Kidney tubule cell (primary cell): ENCODE data around the gene SLX4.
"Not testable (repeated sequence)": the region's sequence is repeated elsewhere in the genome, so short reads cannot be mapped to it uniquely, and the experiment has no call there.

Source experiments
- DNase-seq: peaks from one replicate; pipeline ENCODE4 v3.0.0-alpha.2; 2018; ENCODE audit warnings: low spot score

Gene SLX4, protein sequence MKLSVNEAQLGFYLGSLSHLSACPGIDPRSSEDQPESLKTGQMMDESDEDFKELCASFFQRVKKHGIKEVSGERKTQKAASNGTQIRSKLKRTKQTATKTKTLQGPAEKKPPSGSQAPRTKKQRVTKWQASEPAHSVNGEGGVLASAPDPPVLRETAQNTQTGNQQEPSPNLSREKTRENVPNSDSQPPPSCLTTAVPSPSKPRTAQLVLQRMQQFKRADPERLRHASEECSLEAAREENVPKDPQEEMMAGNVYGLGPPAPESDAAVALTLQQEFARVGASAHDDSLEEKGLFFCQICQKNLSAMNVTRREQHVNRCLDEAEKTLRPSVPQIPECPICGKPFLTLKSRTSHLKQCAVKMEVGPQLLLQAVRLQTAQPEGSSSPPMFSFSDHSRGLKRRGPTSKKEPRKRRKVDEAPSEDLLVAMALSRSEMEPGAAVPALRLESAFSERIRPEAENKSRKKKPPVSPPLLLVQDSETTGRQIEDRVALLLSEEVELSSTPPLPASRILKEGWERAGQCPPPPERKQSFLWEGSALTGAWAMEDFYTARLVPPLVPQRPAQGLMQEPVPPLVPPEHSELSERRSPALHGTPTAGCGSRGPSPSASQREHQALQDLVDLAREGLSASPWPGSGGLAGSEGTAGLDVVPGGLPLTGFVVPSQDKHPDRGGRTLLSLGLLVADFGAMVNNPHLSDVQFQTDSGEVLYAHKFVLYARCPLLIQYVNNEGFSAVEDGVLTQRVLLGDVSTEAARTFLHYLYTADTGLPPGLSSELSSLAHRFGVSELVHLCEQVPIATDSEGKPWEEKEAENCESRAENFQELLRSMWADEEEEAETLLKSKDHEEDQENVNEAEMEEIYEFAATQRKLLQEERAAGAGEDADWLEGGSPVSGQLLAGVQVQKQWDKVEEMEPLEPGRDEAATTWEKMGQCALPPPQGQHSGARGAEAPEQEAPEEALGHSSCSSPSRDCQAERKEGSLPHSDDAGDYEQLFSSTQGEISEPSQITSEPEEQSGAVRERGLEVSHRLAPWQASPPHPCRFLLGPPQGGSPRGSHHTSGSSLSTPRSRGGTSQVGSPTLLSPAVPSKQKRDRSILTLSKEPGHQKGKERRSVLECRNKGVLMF (N-terminal part only)

DNA sequence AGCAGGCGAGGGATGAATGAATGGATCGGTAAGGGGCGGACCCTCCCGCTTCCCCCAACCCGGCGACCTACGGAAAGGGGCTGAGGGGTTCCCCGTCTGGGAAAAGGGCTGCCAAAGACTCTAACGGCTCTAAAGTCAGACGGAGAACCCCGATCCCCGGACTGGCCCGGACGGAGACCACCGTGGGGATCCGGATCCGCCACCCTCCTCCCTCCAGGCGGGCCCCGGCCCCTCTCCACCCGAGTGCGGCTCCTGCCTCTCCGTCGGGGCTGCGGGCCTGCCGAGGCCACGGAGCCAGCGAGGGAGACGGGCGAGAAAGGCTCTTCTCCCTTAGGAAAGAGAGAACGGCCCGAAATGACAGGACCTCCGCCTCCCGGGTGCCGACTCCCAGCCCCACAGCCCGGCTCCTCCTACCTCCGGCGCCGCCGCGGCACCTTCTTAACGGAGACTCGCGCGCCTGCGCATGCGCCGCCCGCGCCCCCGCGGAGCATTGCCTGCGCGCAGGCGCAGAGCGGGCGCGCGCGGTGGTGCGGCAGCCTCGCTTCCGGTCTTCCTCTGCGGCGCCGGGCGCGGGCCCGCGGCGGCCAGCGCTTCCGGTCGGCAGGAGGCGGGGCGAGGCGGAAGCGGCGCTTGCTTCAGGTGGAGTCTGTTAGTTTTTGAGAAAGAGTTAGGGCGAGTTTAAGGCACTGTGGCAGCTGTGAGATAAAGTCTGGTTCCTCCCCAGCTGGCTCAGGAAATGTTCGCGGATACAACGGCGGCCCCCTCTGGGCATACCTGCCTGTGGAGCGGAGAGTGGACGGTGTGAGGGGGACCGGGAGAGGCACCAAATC lies at the start of gene SLX4:
Gene SLX4, minus strand, starts transcription at position 461 of the 830 bp plus-strand sequence. CDS start 2,642 bp downstream, outside the sequence.
- peak; percentile 96 for DNase-seq

DNA sequence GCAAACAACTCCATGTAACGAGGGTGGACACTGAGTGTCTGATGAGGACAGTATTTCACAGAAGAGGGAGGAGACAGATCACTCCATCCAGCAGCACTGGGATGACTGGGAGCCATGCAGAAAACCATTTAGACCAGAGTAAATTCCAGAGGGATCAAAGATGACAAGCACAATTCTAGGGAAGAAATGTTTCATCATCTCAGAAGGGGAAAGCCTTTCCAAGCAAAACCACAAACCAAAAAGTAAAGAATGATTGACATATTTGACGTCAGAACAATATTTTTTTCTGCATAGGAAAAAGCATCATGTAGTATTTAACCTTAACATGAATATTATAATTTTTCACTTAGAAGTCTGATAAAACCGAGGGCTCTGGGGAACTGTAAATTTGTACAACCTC lies 47.8 kb upstream of the SLX4 start:
- no peak for DNase-seq

DNA sequence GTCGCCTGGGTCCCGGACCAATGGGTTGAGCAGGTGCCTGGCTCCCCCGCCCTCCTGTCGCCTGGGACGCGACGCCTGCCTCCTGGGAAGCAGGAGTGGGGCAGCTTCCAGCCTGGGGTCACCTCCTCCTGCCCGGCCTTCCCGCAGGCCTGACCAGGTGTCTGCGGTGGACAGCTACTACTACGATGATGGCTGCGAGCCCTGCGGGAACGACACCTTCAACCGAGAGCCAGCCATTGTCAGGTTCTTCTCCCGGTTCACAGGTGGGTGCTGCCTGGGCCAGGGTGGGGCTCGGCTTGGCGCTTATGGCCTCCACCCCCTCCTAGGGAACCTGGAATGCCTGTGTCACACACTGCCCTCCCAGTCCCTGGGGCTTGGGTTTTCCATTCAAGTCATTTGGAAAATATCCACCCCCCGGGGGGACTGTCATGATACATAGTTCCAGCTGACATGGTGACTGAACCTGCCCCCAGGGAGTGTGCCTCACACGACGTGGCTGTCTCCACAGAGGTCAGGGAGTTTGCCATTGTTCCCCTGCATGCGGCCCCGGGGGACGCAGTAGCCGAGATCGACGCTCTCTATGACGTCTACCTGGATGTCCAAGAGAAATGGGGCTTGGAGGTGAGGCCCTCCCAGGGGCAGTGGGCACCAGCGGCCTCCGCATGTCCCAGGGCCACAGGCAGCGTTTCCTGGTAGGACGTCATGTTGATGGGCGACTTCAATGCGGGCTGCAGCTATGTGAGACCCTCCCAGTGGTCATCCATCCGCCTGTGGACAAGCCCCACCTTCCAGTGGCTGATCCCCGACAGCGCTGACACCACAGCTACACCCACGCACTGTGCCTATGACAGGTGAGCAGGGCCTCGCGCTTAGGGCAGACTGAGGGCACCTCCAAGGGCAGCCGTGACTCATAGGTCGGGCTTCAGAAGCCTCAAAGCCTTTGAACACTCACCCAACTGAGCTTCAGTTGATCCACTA lies 45.4 kb upstream of the SLX4 start:
- peak; percentile 72 for DNase-seq

DNA sequence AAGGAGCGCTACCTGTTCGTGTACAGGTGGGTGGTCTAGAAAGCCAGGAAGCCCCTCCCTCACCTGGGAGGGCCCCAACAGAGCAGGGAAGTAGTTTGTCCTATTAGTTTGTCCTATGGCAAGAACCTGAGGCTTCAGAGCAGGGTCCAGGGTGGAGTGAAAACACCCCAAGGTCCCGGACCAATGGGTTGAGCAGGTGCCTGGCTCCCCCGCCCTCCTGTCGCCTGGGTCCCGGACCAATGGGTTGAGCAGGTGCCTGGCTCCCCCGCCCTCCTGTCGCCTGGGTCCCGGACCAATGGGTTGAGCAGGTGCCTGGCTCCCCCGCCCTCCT lies 44.7 kb upstream of the SLX4 start:
- DNase-seq, result not testable (repeated sequence)

DNA sequence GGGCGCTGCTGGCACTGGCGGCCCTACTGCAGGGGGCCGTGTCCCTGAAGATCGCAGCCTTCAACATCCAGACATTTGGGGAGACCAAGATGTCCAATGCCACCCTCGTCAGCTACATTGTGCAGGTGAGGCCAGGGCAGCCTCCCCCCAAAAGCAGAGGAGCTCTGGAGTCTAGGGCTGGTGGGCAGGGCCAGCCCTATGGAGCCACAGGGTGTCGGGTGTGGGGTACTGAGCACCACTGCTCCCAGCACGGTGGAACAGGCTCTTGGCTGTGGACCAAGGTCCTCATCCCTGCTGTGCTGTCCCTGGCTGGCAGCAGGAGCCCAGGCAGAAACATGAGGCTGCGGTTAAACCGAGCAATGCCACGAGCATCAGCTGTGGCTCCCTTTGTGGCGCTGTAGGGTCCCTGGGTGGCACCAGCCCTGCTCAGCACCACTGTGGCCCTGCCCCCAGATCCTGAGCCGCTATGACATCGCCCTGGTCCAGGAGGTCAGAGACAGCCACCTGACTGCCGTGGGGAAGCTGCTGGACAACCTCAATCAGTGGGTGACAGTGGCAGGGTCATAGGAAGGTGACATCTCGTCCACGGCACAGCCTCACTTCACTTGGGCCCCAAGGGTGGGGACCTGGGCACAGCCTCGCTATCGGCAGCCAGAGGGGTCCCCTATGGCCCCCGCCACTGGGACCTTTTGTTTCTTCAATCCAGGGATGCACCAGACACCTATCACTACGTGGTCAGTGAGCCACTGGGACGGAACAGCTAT lies 44.2 kb upstream of the SLX4 start:
- DNase-seq, result no peak

DNA sequence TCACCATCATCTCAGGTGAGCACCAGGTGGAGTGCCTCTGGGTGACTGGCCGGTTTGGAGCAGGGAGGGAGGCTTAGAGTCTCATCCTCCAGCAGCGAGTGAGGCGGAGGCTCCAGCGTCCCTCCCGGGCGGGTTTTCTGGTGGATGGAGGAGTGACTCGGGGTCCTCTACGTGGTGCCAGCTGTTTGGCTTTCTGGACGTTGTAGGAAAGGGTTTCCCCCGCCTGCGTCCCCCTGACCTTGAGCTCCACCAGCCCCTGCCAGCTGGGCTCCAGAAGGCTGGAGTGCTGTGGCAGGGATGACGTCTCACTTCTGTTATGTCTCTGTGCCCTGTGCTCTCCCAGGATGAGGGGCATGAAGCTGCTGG lies 43.6 kb upstream of the SLX4 start:
- DNase-seq, result no peak

DNA sequence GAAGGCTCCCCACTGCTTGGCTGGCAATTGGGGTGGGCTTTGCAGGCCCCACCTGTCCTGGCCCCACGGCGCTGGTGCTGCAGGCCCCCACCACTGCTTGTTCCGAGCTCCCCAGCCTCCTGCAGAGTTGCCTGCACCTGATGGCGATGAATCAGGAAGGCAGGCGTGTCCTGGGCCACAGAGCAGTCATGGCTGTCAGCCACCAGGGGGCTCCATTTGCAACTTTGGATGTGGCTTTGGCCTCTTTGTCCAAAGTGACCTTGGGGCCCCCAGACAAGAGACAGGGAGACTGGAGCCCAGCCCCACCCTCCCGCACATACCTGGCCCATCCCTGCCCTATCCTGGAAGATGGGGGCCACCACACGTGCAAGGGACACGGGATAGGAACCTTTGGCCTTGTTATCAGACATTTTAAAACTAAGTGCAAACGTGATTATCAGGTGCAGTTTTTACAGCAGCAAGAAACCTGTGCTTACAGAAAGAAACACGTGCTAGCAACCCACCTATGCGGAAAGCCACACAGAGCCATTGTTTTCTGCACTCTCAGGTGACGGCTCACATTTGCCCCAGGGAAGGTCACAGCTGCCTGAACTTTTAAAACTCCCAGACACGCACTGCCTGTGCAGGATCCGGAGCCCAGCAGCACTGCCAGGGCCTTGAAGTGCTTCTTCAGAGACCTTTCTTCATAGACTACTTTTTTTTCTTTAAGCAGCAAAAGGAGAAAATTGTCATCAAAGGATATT lies 43.0 kb upstream of the SLX4 start, which contains the start of gene DNASE1:
Gene DNASE1, plus strand, starts transcription at position 443 of the 743 bp plus-strand sequence. CDS start 683 bp downstream, outside the sequence.
- peak; percentile 79 for DNase-seq

DNA sequence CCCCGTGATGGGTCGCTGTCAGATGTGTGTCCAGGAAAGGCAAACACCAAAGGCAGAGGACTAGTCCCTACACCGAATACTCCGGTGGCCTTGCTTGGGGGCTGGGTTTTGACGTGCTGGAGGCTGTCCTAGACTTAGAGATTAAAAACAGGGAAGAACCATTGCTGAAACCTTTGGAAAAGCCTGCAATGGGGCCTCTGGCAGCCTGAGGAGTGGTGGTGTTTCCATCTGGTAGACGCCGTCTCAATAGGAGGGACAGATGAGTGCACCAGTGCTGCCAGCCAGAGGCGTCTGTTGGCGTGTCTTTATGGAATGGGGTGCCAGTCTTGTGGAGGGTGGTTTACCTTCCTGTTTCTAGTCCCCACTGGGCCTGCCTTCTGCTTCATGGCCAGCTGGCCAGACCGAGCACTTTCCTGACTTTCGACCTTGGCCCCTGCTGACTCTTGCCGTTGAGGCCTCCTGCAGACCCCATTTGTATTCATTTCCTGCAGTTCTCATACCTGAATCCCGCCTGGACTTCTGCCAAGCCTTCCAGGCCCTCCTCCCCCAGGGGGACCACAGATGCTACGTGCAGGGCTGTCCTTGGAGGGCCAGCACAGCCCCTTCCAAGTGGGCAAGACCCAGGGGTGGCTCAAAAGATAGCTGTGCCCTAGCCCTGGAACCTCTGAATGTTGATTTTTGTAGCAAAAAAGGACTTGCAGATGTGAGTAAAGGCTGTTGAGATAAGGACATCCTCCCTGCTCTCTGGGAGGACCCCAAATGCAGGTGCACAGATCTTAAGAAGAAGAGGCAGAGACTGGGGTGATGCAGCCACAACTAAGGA lies 41.2 kb upstream of the SLX4 start:
- DNase-seq, result no peak

DNA sequence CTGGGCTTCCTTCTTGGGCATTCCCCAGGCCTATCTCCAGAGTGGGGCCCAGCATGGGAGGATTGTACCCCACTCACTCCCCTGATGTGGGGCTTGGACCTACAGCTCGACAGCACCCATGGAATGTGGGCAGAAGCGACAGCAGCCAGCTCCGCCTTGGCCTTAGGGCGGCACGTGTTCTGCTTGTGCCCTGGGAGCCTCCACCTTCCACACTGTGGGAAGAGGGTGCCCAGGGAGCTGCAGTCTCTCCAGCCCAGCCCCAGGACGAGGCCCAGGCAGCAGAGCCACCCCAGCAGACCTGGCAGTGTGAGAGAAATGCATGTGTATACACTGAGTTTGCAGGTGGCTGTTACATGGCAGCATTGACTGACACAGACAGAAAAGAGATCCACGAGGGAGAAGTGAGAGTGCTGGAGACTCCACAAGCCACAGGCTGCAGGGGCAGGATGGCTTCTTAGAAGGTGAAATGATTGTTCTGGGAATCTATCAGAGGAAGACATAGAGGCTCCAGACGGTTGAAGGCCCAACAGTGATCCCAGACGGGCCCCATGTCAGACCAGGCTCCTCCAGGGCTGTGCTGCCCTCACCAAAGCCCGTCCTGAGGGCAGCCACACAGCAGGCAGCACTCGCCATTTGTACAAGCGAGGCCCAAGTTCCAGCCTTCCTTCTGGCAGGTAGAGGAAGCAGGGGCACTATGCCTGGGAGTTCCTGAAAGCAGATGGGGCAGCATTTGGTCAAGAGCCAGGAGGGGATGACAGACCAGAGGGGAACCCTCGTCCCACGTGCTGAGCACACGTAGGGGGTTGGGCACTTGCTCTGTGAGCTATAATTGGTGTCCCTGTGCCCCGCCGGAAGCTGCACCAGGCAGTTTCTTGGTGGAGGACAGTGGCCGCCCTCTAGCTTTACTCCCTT lies 40.3 kb upstream of the SLX4 start:
- DNase-seq, result no peak

DNA sequence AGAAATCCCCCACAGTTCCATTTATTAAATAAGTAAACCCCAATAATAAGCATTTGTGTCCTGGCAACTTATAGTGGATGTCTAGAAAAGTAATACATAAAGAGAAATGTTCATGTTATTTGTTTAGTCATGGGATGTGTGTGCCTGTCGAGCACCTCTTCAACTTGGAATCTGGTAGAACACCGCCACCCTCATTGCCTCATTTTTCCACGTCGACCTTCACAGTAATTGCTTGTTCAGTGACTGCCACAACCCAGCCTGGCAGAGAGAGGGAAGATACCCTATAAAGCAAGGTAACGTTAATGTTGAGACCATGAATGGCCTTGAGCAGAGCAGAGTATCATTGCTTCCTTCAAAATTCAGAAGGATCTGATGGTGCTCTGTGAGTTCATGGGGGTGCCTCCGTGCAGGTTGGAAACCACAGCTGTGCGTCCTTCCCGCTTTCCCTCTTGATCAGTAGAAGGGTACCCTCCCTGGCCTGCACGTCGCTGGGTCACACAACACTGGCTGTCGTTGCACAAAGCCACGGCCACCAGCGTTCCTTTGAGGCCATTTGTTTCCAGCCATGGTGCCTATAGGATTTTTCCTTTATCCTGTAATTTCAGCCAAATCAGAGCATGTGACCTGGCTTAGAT lies 39.3 kb upstream of the SLX4 start:
- DNase-seq, result no peak

DNA sequence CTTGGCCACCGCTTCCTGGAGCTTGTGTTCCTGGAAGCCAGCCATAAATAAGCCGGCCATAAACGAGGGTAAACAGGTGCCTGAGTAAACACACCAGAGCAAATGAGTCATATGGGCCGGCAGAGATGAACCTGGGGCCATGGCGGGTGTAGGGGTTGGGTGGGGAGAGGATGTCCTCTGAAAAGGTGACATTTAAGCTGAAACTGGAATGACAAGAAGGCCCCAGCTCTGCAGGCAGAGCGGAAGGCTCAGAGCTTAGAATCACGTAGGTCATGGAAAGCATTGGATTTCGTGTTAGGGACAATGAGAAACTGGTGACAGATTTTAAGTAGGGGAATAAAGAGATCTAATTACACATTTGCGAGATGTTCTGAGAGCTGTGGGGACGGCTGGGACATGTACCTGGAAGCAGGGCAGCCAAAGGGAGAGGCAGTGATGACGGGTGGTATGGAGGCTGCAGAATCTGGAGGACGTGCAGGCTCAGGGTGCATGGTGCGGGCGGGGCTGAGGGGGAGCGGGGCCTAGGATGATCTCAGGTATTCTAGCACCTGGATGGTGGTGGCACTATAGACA lies 35.0 kb upstream of the SLX4 start:
- DNase-seq, result peak; percentile 70

DNA sequence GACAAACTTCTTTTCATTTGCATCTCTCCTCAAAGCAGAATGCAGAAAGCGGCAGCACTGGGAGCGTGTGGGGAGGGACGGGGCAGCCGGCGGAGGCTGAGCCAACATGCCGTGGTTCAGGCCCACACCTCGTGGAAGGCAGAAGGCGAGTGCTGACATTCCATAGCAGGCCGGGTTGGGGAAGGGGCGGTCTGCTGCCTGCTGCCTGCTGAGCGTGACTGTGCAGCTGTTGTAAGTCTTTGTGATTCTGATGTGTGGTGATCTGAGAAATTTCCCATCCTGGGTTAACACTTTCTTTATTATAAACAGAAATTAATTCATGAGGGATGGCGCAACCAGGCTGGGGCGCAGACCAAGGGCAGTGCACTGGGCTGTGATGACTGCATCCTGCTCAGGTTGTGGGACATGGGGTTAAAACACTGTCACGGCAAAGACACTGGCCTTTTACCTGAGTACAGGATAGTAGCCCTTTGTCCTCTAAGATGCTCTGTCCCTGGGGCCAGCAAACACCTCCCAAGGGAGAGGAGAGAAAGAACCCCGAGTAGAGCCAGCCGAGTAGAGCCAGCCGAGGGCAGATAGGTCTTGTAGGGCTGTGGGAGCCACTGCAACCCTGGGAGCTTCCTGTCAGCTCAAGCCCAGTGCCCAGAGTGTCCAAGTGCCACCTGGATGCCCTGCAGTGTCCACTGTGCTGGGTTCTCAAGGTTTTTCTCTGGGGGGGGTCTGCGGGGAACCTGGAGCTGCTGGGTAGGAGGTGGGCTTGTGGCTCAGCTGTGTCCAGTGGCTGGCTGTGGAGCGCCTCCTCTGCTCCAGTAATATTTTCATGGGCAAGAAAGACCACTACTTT lies 34.3 kb upstream of the SLX4 start:
- peak; percentile 23 for DNase-seq

DNA sequence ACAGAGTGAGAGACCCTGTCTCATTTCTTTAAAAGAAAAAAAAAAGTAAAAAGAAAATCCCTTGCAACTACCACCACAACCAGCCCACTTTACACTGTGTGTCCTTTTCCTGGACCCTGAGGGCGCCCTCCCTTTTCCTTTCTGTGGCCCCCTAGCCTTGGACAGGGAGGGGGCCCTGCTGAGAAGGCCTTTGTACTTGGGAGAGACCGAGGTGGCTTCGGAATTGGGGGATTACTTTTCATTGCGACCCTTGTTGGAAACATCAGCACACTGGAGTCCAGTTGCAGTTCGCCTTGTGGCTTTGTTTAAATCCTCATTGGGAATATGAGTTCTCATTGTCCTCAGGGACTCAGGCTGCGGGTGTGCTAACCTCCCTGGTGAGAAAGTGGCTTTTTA lies 33.7 kb upstream of the SLX4 start:
- no peak for DNase-seq

DNA sequence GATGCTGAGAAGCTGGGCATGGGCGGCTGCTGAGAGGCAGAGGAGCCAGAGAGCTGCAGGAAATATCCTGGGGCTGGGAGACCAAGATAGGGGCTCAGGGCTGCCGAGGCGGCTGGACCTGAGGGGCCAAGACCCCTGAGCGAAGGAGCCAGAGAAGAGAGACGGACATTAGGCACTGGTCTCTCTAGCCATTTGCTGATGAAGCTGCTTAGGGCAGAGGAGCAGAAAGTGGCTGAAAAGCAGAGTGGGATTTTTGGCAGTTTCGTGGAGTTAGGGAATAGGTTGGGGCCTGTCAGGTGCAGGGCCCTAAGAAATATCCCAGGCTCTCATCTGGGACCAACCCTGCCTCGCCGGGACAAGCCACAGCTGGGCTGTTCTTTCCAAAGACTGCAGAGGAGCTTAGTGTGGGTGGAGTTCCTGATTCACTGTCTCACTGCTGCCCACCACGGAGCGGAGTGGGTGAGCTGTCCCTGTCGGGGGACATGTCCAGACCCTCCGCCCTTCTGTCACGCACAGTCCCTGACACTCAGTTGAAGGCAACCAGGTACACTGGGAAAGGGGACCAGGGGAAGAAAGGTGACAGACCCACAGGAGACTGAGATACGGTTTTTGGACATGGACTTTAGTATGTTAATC lies 31.8 kb upstream of the SLX4 start:
- no peak for DNase-seq
